Measurements from ENCODE around the gene ZNF488.

Gene ZNF488

DNA sequence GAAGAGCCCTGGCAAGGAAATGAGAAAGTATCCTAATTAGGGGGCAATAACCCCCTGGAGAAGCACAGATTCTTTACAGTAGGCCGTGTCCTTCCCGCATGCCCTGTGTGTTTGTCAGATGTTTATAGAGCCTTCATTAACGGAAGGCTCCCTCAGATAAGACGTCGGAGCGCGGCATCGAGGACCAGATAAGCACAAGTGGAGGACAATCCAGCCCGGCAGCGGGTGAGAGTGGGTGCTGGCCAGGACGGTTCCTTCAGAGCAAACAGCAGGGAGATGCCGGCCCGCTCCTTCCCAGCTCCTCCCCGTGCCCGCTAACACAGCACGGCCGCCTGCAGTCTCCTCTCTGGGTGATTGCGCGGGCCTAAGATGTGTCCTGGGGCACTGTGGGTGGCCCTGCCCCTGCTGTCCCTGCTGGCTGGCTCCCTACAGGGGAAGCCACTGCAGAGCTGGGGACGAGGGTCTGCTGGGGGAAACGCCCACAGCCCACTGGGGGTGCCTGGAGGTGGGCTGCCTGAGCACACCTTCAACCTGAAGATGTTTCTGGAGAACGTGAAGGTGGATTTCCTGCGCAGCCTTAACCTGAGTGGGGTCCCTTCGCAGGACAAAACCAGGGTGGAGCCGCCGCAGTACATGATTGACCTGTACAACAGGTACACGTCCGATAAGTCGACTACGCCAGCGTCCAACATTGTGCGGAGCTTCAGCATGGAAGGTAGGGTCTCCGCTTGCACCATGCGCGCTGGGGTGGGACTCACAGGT, 61.6 kb downstream of the ZNF488 start, which contains the start of gene GDF2:
TSS of gene GDF2 (plus strand) at position 155 of the 762 bp plus-strand sequence. CDS start at position 370, 215 bp downstream.
- no peak within 1 kb of the TSS for H3K4me3 ChIP-seq (ENCODE audit: low read length)
- TF ChIP-seq, protein P1, sequence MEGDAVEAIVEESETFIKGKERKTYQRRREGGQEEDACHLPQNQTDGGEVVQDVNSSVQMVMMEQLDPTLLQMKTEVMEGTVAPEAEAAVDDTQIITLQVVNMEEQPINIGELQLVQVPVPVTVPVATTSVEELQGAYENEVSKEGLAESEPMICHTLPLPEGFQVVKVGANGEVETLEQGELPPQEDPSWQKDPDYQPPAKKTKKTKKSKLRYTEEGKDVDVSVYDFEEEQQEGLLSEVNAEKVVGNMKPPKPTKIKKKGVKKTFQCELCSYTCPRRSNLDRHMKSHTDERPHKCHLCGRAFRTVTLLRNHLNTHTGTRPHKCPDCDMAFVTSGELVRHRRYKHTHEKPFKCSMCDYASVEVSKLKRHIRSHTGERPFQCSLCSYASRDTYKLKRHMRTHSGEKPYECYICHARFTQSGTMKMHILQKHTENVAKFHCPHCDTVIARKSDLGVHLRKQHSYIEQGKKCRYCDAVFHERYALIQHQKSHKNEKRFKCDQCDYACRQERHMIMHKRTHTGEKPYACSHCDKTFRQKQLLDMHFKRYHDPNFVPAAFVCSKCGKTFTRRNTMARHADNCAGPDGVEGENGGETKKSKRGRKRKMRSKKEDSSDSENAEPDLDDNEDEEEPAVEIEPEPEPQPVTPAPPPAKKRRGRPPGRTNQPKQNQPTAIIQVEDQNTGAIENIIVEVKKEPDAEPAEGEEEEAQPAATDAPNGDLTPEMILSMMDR (conservative IDR thresholded peaks at IDR 0.05; ENCODE audit: low read depth, low read length), result no peak
- no peak for DNase-seq (ENCODE audit: low read depth)

DNA sequence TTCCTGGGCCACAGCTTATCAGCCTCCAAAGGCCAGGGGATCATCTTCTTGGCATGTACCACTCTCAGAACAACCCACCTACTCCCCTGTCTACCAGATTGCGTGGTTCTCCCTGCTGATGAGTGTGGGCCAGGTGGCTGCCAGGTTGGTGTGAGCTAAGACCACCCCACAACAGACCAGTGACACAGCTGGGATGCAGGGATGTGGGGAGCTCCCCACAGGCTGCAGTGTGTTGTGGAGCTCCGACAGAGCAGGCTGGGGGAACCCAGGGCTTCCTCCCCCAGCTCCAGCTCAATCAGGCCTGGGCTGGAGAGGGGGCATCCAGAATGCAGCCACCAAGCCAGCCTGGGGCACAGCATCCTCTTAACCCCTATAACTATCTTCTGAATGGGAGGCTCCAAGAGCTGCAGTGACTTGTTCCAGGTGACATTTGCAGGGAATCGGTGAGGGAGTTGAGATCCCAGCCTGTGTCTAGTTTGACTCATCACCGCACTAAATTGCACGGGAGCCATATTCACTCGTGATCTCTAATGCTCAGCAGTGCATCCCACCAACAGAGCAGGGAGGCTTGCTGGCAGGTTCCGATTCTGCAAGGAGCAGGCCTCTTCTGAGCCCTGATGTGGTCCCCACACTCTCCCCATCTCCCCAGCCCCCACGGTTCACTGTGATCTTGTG, 62.4 kb downstream of the ZNF488 start:
- TF ChIP-seq, protein P1 (conservative IDR thresholded peaks at IDR 0.05; ENCODE audit: low read depth, low read length), result no peak
- DNase-seq (ENCODE audit: low read depth), result no peak
- H3K4me3 ChIP-seq (ENCODE audit: low read length), result no peak overlapping the region

DNA sequence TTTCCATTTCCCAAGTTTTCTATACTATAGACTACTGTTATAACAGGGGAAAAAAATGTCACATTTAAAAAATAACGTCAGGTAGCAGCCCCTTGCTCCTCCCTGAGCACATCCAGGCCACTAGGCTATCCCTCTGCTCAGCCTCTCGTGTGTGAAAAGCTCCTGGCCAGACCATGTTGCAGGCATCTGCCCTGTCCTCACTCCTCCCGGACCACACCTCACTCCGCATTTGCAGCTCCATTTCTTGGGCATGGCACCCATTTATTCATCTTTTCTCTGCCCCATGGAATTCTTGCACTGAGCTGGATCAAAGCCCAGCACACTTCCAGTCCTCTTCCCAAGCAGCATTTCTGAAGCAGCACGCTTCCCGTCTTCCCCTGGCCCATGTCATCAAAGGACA, 63.3 kb downstream of the ZNF488 start:
- TF ChIP-seq, protein P1 (conservative IDR thresholded peaks at IDR 0.05; ENCODE audit: low read depth, low read length), result no peak
- no peak overlapping the region for H3K4me3 ChIP-seq (ENCODE audit: low read length)
- DNase-seq (ENCODE audit: low read depth), result no peak

DNA sequence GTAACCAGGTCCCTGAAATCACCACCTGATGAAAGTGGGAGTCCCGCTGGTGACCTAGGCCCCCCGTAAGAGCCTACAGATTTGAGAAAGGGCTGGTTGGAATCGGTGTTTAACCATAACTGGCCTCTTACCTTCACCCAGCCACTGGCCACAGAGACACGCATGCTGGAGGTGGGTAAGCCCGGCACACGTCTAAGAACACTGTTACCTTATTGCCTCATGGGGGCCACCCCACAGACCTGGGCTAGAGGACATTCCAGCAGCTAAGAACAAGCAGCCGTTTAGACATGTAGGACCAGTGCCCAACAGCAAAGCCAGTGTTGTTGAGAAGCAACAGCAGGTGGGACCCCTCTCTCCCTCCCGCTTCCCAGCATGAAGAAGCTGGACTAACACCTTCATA, 64.3 kb downstream of the ZNF488 start:
- DNase-seq (ENCODE audit: low read depth), result no peak

DNA sequence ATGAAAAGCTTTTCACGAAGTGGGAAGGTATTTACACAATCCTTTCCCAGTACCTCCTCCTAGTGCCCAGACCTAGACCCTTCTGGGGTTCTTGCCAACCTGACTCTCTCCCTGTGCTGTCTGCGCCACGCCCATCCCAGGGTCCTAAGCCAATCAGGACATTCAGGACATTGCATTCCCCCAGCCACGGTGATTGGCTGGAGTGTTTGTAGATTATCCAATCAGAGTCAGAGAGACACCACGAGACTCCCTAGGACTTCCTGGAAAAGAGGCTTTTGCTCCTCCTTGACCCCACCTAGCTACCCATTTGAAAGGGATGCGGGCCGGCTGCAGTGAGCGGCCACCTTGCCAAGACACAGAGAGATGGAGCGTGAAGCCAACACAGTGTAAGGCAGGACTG, 65.4 kb downstream of the ZNF488 start:
- H3K4me3 ChIP-seq (ENCODE audit: low read length), result no peak overlapping the region
- DNase-seq (ENCODE audit: low read depth), result no peak
- TF ChIP-seq, protein P1 (conservative IDR thresholded peaks at IDR 0.05; ENCODE audit: low read depth, low read length), result no peak

More for the DNA sequence above, 64.3 kb downstream of the ZNF488 start:
- TF ChIP-seq, protein P1 (conservative IDR thresholded peaks at IDR 0.05; ENCODE audit: low read depth, low read length), result no peak
- H3K4me3 ChIP-seq (ENCODE audit: low read length), result no peak overlapping the region

DNA sequence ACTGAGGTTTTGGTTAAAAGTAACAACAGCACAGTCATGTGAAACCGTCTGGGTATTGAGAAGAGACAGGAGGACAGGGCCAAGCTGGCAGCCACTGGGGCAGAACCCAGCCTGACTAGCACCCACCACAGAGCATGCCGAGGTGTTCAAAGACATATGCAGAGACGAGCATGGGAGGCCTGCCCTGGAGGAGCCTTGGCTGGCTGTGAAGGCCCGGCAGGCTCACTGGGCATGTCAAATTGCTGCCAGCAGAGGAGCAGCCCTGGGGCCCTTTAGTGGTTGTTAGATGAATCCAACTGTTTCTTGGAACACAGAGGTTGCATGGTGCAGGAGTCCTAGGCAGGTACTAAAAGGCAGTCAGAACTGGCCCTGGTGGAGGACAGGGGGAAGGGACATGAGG, 66.8 kb downstream of the ZNF488 start:
- DNase-seq (ENCODE audit: low read depth), result no peak
- no peak overlapping the region for H3K4me3 ChIP-seq (ENCODE audit: low read length)
- TF ChIP-seq, protein P1 (conservative IDR thresholded peaks at IDR 0.05; ENCODE audit: low read depth, low read length), result no peak
